Retinal pigment epithelial cell (primary cell): ENCODE data around the gene EIF2AK3.

Experiments
- DNase-seq: peaks from one replicate; pipeline ENCODE4 v3.0.0-alpha.2; 2010; ENCODE audit warnings: low read depth
- H3K4me3 ChIP-seq: 2 replicates; pipeline ENCODE4 v1.5.1; 2011; ENCODE audit warnings: mild to moderate bottlenecking, low read length, control low read depth, moderate library complexity
- TF ChIP-seq, protein P1 (sequence below): conservative IDR thresholded peaks from 2 replicates; pipeline ENCODE4 v1.5.1; 2011; ENCODE audit warnings: low read depth, low read length, control low read depth, inconsistent platforms

The EIF2AK3 gene

GRCh38 chr2:88627055-88627855, at the start of gene EIF2AK3:
Gene EIF2AK3 (minus strand): TSS chr2:88627464. CDS start chr2:88627274, 190 bp downstream.
- DNase-seq, result peak; percentile 100
- peak within 1 kb of the TSS; percentile 81 for H3K4me3 ChIP-seq
- TF ChIP-seq, protein P1, sequence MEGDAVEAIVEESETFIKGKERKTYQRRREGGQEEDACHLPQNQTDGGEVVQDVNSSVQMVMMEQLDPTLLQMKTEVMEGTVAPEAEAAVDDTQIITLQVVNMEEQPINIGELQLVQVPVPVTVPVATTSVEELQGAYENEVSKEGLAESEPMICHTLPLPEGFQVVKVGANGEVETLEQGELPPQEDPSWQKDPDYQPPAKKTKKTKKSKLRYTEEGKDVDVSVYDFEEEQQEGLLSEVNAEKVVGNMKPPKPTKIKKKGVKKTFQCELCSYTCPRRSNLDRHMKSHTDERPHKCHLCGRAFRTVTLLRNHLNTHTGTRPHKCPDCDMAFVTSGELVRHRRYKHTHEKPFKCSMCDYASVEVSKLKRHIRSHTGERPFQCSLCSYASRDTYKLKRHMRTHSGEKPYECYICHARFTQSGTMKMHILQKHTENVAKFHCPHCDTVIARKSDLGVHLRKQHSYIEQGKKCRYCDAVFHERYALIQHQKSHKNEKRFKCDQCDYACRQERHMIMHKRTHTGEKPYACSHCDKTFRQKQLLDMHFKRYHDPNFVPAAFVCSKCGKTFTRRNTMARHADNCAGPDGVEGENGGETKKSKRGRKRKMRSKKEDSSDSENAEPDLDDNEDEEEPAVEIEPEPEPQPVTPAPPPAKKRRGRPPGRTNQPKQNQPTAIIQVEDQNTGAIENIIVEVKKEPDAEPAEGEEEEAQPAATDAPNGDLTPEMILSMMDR, result no peak

- TF ChIP-seq, protein P1, result no peak
- no peak overlapping the region for H3K4me3 ChIP-seq
- no peak for DNase-seq
These were observed 46.1 kb upstream of the EIF2AK3 start for GRCh38 chr2:88673363-88673762.

DNA sequence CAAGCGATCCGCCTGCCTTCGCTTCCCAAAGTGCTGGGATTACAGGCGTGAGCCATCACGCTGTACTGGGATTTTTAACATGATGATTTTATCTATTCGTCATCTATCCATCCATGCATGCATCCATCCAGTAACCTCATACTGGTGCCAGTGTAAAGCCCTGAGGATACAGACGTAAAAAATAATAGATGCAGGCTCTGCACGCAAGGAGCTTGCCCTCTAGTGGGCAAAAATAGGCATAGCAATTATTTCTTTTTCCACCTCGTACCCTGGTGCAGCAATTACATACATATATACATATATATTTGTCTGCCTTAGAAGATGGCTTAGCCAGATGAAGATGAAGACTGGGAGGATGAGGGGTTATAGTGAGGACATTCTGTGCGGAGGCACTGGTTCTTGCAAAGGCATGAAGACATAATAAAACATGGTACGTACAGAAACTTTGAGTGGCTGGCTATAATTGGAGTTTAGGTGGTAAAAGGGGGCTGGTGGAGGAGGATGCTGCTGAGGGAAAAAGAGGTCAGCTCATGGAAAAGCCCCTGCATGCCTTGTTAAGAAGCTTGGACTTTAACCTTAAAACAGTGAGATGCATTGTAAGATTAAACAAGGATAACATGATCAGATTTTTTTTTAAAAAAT, 44.6 kb upstream of the EIF2AK3 start:
- no peak for DNase-seq
- H3K4me3 ChIP-seq, result no peak overlapping the region
- TF ChIP-seq, protein P1, result peak; percentile 87

GRCh38 chr2:88669482-88670214, 42.4 kb upstream of the EIF2AK3 start:
- H3K4me3 ChIP-seq, result no peak overlapping the region
- DNase-seq, result no peak
- TF ChIP-seq, protein P1, result peak; percentile 80

GRCh38 chr2:88668862-88669261, 41.6 kb upstream of the EIF2AK3 start:
- DNase-seq, result no peak
- TF ChIP-seq, protein P1, result no peak
- H3K4me3 ChIP-seq, result no peak overlapping the region

DNA sequence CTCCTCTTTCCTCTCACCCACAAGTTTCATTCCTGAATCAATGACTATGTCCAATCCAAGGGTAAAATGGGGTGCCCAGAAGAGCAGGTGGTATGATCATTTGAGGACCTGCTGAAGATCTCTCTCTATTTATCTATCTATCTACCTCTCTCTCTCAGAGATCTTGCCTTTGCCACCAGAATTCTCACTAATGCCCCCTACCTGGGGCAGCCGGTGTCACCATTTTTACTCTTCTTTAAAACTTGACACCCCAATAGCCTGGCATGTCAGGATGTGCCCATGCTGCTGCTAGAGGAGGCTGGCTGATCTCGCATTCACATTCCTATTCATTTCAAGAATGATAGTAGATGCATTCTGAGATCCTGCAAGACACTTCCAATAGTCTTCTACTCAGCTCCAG, 40.0 kb upstream of the EIF2AK3 start:
- H3K4me3 ChIP-seq, result no peak overlapping the region
- DNase-seq, result no peak
- TF ChIP-seq, protein P1, result no peak
